Mesothelial cell of epicardium (in vitro differentiated cells): Measurements from ENCODE around the gene MCCC2. TPM values are rescaled to one million over a fixed set of nuclear protein-coding genes. Genes with fewer than 3 reads are reported as not detected.

Experiments used
- DNase-seq, 2 experiments: peaks; one replicate each; pipeline ENCODE4 v3.0.0; 2021; ENCODE audit warnings: low spot score in 2 of 2; ENCODE audit not compliant: unreplicated experiment in 2 of 2
- H3K27ac Mint-ChIP-seq: 2 replicates; pipeline ENCODE4 v1.8.0; 2021; ENCODE audit warnings: mixed read lengths
- H3K27me3 Mint-ChIP-seq: 2 replicates; pipeline ENCODE4 v1.8.0; 2021; ENCODE audit warnings: low read depth, mixed read lengths
- H3K36me3 Mint-ChIP-seq: 2 replicates; pipeline ENCODE4 v1.8.0; 2021; ENCODE audit warnings: mixed read lengths
- H3K4me1 Mint-ChIP-seq: 2 replicates; pipeline ENCODE4 v1.8.0; 2021; ENCODE audit warnings: mixed read lengths
- H3K4me3 Mint-ChIP-seq: 2 replicates; pipeline ENCODE4 v1.8.0; 2021; ENCODE audit warnings: mild to moderate bottlenecking, moderate library complexity, mixed read lengths
- H3K9me3 Mint-ChIP-seq: 2 replicates; pipeline ENCODE4 v1.8.0; 2021; ENCODE audit warnings: mixed read lengths
- total RNA-seq: library from RNA; stranded (reverse); gene quantifications from 3 replicates; pipeline ENCODE4 v1.2.1, GENCODE V29; 2021
- TF ChIP-seq, protein P1 (sequence below): fragments of 200-600 bp; sonication (generic); IDR thresholded peaks from one replicate; pipeline ENCODE4 v1.5.0; 2021; ENCODE audit warnings: antibody characterized with exemption; ENCODE audit not compliant: unreplicated experiment

The MCCC2 gene
- total RNA-seq, 1 donor from 2014 or later: 44.6 TPM

DNA sequence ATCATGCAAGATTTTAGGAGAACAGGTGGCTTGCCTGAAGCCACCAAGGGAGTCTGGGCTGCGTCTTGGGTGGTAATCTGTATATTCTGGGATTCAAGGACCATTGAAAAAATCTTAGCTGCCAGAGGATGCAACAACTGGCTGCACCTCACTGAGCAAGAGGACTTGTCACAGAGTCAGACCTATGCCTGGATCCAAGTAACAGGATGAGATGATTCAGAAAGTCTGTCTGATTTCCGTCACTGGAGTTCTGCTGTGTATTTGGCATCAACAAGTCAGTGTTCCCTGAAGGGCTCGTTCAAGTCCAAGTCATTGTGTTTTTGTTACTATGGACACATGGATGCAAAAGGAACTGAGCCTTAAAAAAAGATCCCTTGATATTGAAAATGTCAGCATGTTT is 94.2 kb downstream of the MCCC2 start:
- peaks cover 19% of the 10 kb centered on the region for H3K9me3 Mint-ChIP-seq
- H3K27me3 Mint-ChIP-seq: peaks cover 47% of the 10 kb centered on the region
- no peak for DNase-seq
- H3K4me1 Mint-ChIP-seq: no peaks in the 10 kb centered on the region
- no peaks in the 10 kb centered on the region for H3K36me3 Mint-ChIP-seq
- no peak overlapping the region for H3K27ac Mint-ChIP-seq
- TF ChIP-seq, protein P1, sequence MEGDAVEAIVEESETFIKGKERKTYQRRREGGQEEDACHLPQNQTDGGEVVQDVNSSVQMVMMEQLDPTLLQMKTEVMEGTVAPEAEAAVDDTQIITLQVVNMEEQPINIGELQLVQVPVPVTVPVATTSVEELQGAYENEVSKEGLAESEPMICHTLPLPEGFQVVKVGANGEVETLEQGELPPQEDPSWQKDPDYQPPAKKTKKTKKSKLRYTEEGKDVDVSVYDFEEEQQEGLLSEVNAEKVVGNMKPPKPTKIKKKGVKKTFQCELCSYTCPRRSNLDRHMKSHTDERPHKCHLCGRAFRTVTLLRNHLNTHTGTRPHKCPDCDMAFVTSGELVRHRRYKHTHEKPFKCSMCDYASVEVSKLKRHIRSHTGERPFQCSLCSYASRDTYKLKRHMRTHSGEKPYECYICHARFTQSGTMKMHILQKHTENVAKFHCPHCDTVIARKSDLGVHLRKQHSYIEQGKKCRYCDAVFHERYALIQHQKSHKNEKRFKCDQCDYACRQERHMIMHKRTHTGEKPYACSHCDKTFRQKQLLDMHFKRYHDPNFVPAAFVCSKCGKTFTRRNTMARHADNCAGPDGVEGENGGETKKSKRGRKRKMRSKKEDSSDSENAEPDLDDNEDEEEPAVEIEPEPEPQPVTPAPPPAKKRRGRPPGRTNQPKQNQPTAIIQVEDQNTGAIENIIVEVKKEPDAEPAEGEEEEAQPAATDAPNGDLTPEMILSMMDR: no peak
- H3K4me3 Mint-ChIP-seq: no peak overlapping the region

GRCh38 chr5:71684309-71684708 is 97.2 kb downstream of the MCCC2 start:
- H3K9me3 Mint-ChIP-seq: peaks cover 28% of the 10 kb centered on the region
- DNase-seq: no peak
- TF ChIP-seq, protein P1: no peak
- no peak overlapping the region for H3K4me3 Mint-ChIP-seq
- H3K36me3 Mint-ChIP-seq: no peaks in the 10 kb centered on the region
- H3K4me1 Mint-ChIP-seq: no peaks in the 10 kb centered on the region
- H3K27ac Mint-ChIP-seq: no peak overlapping the region
- H3K27me3 Mint-ChIP-seq: peaks cover 60% of the 10 kb centered on the region

DNA sequence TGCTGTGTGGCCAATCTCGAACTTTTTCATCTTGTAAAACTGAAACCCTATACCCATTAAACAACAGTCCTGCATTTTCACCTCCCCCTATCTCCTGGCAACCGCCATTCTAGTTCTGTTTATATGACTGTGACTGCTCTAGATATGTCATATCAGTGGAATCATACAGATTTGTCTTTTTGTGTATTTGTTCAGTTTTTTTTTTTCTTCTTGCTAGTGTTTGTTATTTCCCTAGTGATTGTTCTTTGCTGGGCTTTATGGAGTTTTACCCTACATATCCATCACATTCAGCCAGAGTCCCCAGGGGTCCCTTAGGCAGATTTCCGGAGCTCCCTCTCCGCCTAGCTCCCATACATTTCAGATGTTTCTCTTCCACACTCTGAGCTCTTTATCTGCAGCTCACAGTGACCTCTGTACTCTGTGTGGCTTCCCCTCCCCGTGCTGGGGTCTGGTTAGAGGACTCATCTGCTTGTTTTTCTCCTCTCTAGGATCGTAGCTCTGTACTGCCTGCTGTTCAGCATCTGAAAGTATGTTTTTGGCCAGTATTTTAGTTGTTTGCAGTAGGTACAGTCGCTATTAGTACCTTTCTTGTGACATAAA is 106.8 kb downstream of the MCCC2 start:
- no peaks in the 10 kb centered on the region for H3K9me3 Mint-ChIP-seq
- peak overlapping the region; percentile 4 for H3K4me3 Mint-ChIP-seq
- no peaks in the 10 kb centered on the region for H3K36me3 Mint-ChIP-seq
- peaks cover 20% of the 10 kb centered on the region for H3K27me3 Mint-ChIP-seq
- peaks cover 11% of the 10 kb centered on the region for H3K4me1 Mint-ChIP-seq
- DNase-seq: no peak
- TF ChIP-seq, protein P1: no peak
- H3K27ac Mint-ChIP-seq: peak overlapping the region; percentile 22

DNA sequence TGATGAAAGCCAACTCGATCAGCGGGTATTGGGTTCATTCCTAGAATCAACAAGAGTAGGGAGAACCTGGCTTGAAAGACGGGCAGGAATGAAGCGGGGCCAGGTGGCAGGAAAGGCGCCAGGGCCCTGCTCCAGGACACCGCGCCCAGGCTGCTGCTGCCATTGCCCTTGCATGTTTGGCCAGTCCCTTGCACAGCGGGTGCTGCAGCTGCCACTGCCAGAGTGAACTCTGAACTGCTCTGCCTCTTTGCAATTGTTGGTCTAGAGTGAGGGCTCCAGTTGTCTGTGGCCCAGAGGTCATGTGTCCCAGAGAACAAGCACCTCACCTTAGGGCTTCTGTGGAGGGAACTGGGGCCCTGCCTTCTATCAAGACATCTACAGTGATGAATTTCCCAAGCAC is 107.9 kb downstream of the MCCC2 start:
- no peak overlapping the region for H3K27ac Mint-ChIP-seq
- H3K27me3 Mint-ChIP-seq: peaks cover 14% of the 10 kb centered on the region
- no peaks in the 10 kb centered on the region for H3K36me3 Mint-ChIP-seq
- no peak for DNase-seq
- peaks cover 11% of the 10 kb centered on the region for H3K4me1 Mint-ChIP-seq
- no peaks in the 10 kb centered on the region for H3K9me3 Mint-ChIP-seq
- TF ChIP-seq, protein P1: no peak
- H3K4me3 Mint-ChIP-seq: no peak overlapping the region

- Mint-ChIP-seq H3K9me3 (no peaks in the 10 kb centered on the region), H3K4me1 (peaks cover 11% of the 10 kb centered on the region), H3K27me3 (peaks cover 12% of the 10 kb centered on the region), H3K4me3 (no peak overlapping the region), H3K27ac (no peak overlapping the region), H3K36me3 (no peaks in the 10 kb centered on the region)
- TF ChIP-seq, protein P1: no peak
- DNase-seq: no peak
Measured at GRCh38 chr5:71695595-71695994, 108.5 kb downstream of the MCCC2 start.

DNA sequence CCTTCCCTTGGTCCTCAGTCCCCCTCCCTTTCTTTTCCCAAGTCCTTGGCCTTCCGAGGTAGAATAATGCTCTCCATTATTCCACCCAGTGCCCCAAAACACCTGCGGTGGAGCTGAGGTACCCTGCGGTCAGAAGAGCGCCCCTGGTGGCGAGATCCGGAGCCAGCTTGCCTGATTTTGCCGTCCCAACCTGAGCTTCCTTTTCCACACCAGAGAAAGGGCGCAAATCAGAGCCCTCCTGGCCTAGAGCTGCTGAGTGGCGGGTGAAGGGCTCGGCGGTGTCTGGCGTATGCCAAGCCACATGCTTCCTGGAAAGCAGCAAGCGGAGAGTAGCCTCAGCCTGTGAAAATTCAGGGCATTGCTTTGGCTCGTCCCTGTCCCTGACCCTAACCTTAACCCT is 110.8 kb downstream of the MCCC2 start:
- TF ChIP-seq, protein P1: peak; percentile 60
- DNase-seq: no peak
- H3K27me3 Mint-ChIP-seq: peaks cover 19% of the 10 kb centered on the region

More for the DNA sequence above, 110.8 kb downstream of the MCCC2 start:
- Mint-ChIP-seq H3K4me1 (peaks cover 11% of the 10 kb centered on the region), H3K36me3 (no peaks in the 10 kb centered on the region), H3K4me3 (no peak overlapping the region), H3K27ac (no peak overlapping the region), H3K9me3 (no peaks in the 10 kb centered on the region)
